Thyroid gland (tissue), 4 donors: ENCODE measurements around the gene ARHGEF11. TPM values are rescaled to one million over a fixed set of nuclear protein-coding genes. Genes with fewer than 3 reads are reported as not detected.
A peak's percentile ranks its signal among the peaks of the same experiment; 100 is the strongest.

Experiments
- DNase-seq, 2 donors: peaks; one replicate each; pipeline ENCODE4 v3.0.0-alpha.2; 2019
- H3K27ac ChIP-seq, 3 donors: fragments of 200-600 bp; sonication (generic); 1 replicate in 2 of 3; 2 replicates in 1 of 3; pipeline ENCODE4 v1.5.1; 2016 to 2019; ENCODE audit warnings: mild to moderate bottlenecking in 1 of 3, moderate library complexity in 1 of 3
- H3K27me3 ChIP-seq: fragments of 200-600 bp; sonication (generic); one replicate; pipeline ENCODE4 v1.5.1; 2019
- H3K36me3 ChIP-seq, 2 donors: fragments of 200-600 bp; sonication (generic); one replicate each; pipeline ENCODE4 v1.5.1; 2016 to 2019
- H3K4me1 ChIP-seq, 2 donors: fragments of 200-600 bp; sonication (generic); one replicate each; pipeline ENCODE4 v1.5.1; 2017 to 2019
- H3K4me3 ChIP-seq, 3 donors: fragments of 200-600 bp; sonication (generic); replicated peaks in 1 of 3; 1 replicate in 2 of 3; 2 replicates in 1 of 3; pipeline ENCODE4 v1.5.1; 2016; ENCODE audit warnings: mild to moderate bottlenecking in 1 of 3
- H3K9me3 ChIP-seq: fragments of 200-600 bp; sonication (generic); one replicate; pipeline ENCODE4 v1.5.1; 2017
- CTCF ChIP-seq, 6 experiments: fragments of 200-600 bp in 3 of 6; fragments of 450-650 bp in 3 of 6; sonication (generic) in 3 of 6; IDR thresholded peaks; one replicate each; pipeline ENCODE4 v1.5.1; 2016 to 2019; ENCODE audit warnings: antibody characterized with exemption in 6 of 6, mild to moderate bottlenecking in 2 of 6, inconsistent platforms in 1 of 6, moderate library complexity in 1 of 6
- POLR2A ChIP-seq, 2 donors: fragments of 450-650 bp; IDR thresholded peaks; one replicate each; pipeline ENCODE4 v1.6.1; 2017; ENCODE audit warnings: antibody characterized with exemption in 2 of 2, mild to moderate bottlenecking in 2 of 2, moderate library complexity in 1 of 2
- WGBS, 2 donors: methylation state at CpG; one replicate each; pipeline ENCODE4 v1.1.5; 2017; 5-methylcytosine and 5-hydroxymethylcytosine counted together
- intact Hi-C: fragments of 100-400 bp; cut with DNase I; formaldehyde crosslinking; loops from one replicate; pipeline ENCODE4 v1.15.1; 2023
- total RNA-seq, 4 donors: library from RNA; depleted of rRNA; stranded (reverse); fragments of >200 nt; gene quantifications; one replicate each; pipeline ENCODE4 v1.2.3, GENCODE V29; 2016

ARHGEF11 gene
- total RNA-seq, 4 donors from 2014 or later: 31.2 to 56.2 (median 47.4) TPM

GRCh38 chr1:156999596-157000320 lies 45.8 kb downstream of the ARHGEF11 start:
- Histone ChIP-seq H3K4me3 (no peak overlapping the region), H3K36me3 (no peaks in the 10 kb centered on the region), H3K27ac (peak overlapping the region in 2 of 3 donors; percentile 7 to 36), H3K9me3 (no peaks in the 10 kb centered on the region), H3K27me3 (no peaks in the 10 kb centered on the region), H3K4me1 (peaks cover 0 to 26% of the 10 kb centered on the region in 2 donors)
- intact Hi-C loops: no loop called here
- DNase-seq: peak; percentile 71 to 75
- no peak for TF ChIP-seq POLR2A (IDR thresholded peaks at IDR 0.05)
- TF ChIP-seq CTCF (IDR thresholded peaks at IDR 0.05): no peak
- WGBS, 2 donors: 41 to 52% methylated on average over 9 of the region's 9 CpGs

GRCh38 chr1:156998840-156999500 lies 46.6 kb downstream of the ARHGEF11 start:
- TF ChIP-seq CTCF (IDR thresholded peaks at IDR 0.05) (no peak), POLR2A (IDR thresholded peaks at IDR 0.05) (no peak)
- Histone ChIP-seq H3K27ac (no peak overlapping the region), H3K27me3 (no peaks in the 10 kb centered on the region), H3K36me3 (no peaks in the 10 kb centered on the region), H3K4me3 (no peak overlapping the region), H3K9me3 (no peaks in the 10 kb centered on the region), H3K4me1 (peaks cover 5 to 34% of the 10 kb centered on the region in 2 donors)
- intact Hi-C loops: no loop called here
- 89 to 90% methylated on average over 7 of the region's 7 CpGs for WGBS, 2 donors
- DNase-seq: no peak

- no peaks in the 10 kb centered on the region for H3K27me3 ChIP-seq
- no peaks in the 10 kb centered on the region for H3K9me3 ChIP-seq
- 89 to 100% methylated on average over 3 of the region's 3 CpGs for WGBS, 2 donors
- no peak overlapping the region for H3K27ac ChIP-seq
- no peaks in the 10 kb centered on the region for H3K36me3 ChIP-seq
- DNase-seq: no peak
- peaks cover 6 to 39% of the 10 kb centered on the region in 2 donors for H3K4me1 ChIP-seq
- no peak overlapping the region for H3K4me3 ChIP-seq
- TF ChIP-seq POLR2A (IDR thresholded peaks at IDR 0.05) (no peak), CTCF (IDR thresholded peaks at IDR 0.05) (no peak)
- intact Hi-C loops: no loop called here
Measured at GRCh38 chr1:156998301-156998700, 47.2 kb downstream of the ARHGEF11 start.

GRCh38 chr1:156995412-156995811 lies 50.1 kb downstream of the ARHGEF11 start:
- TF ChIP-seq CTCF (IDR thresholded peaks at IDR 0.05) (no peak), POLR2A (IDR thresholded peaks at IDR 0.05) (no peak)
- Histone ChIP-seq H3K4me3 (no peak overlapping the region), H3K36me3 (no peaks in the 10 kb centered on the region), H3K4me1 (peaks cover 6 to 39% of the 10 kb centered on the region in 2 donors), H3K27ac (no peak overlapping the region), H3K9me3 (no peaks in the 10 kb centered on the region), H3K27me3 (no peaks in the 10 kb centered on the region)
- WGBS, 2 donors: 87 to 88% methylated on average over 5 of the region's 5 CpGs
- DNase-seq: no peak
- intact Hi-C loops: no loop called here

GRCh38 chr1:156994277-156994676 lies 51.3 kb downstream of the ARHGEF11 start:
- 49 to 66% methylated on average over 2 of the region's 2 CpGs for WGBS, 2 donors

More at GRCh38 chr1:156994277-156994676, 51.3 kb downstream of the ARHGEF11 start:
- Histone ChIP-seq H3K27ac (no peak overlapping the region), H3K36me3 (no peaks in the 10 kb centered on the region), H3K27me3 (no peaks in the 10 kb centered on the region), H3K4me3 (no peak overlapping the region), H3K9me3 (no peaks in the 10 kb centered on the region), H3K4me1 (peaks cover 6 to 35% of the 10 kb centered on the region in 2 donors)
- no peak for DNase-seq
- intact Hi-C loops: no loop called here
- TF ChIP-seq CTCF (IDR thresholded peaks at IDR 0.05) (no peak), POLR2A (IDR thresholded peaks at IDR 0.05) (no peak)
